HG03558 (cell line): ENCODE results near the gene FUBP3.

ENCODE experiments used
- ATAC-seq: cut with Tn5 transposase; IDR thresholded peaks from one replicate; pipeline ENCODE4 v1.9.1; 2021; ENCODE audit warnings: moderate number of reproducible peaks; ENCODE audit not compliant: unreplicated experiment; ENCODE audit errors: extremely low read depth

The FUBP3 gene

DNA sequence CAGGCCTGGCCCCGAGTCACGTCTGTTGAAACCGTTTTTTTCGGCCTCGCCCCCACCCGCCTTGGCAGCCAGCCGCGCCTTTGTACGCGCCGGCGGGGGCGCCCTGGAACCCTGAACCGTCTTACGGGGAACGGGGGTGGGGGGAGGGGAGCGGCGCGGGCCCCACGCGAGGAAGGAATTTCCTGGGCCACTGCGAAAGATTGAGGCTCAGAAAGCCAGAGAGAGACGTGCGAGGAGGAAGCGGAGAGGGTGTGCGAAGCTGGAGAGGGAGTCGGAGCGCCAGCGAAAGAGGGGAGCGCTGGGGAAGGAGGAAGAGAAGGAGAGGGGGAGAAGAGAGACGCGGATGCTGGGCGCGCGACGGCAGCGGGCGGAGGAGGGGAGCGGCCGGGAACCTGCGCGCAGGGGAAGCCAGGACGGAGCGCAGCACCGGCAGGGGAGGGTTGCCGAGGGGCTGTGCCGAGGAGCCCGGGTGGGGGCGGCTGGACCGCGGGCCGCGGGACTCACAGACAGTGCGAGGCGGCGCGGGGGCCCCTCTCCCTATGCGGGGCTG lies 80.4 kb downstream of the FUBP3 start:
- ATAC-seq = no peak

DNA sequence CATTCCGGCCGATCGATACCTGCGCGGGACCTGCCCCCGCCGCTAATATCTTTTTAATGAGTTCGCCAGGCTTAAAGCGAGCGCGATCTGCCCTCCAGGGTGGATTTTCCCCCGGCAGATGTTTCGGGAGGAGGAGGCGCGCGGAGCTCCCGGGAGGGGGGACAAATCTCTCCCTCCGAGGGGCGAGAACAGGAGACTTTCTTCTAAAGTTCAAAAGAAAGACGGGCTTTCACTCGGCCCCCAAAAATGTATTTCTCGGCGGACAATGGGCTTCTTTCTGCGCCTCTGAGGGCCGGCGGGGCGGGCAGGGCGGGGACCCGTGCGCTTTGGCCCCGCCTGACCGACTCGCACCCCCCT lies 80.9 kb downstream of the FUBP3 start:
- ATAC-seq = no peak

DNA sequence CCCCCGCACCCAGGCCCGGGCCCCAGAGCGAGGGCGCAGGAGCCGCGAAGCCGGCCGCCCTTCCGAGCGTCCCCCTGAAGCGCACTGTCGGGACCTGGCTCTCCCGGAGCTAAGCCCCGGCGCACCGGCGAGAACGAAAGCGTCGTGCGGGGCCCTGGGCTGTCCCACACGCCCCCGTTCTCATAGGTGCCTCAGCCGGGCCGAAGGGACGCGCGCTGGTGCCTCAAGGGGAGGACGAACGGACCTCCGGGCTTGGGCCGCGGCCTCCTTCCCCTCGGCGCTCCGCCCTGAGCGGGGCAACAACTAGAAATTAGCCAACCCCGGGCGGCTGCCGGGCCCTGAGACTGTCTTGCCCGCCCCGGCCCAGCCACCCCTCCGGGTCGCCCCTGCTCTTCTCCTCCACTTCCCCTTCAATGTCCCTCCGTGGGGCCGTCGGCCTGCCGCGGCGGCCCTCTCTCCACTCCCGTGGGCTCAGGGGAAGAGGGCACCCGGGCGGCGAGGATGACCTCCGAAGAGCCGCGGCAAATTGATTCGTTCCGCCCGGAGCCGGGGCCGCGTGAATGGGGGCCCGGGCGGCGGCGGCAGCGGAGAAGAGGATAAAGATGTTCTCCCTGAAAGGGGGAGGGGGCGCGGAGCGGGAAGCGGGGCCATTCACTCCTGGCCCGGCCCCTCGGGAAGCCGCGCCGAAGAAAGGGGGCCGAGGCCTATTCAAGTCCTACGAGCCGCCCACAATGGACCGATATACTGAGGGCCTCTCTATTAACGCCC lies 81.5 kb downstream of the FUBP3 start:
- no peak for ATAC-seq

GRCh38 chr9:130661451-130662098 lies 82.2 kb downstream of the FUBP3 start:
- ATAC-seq = no peak

DNA sequence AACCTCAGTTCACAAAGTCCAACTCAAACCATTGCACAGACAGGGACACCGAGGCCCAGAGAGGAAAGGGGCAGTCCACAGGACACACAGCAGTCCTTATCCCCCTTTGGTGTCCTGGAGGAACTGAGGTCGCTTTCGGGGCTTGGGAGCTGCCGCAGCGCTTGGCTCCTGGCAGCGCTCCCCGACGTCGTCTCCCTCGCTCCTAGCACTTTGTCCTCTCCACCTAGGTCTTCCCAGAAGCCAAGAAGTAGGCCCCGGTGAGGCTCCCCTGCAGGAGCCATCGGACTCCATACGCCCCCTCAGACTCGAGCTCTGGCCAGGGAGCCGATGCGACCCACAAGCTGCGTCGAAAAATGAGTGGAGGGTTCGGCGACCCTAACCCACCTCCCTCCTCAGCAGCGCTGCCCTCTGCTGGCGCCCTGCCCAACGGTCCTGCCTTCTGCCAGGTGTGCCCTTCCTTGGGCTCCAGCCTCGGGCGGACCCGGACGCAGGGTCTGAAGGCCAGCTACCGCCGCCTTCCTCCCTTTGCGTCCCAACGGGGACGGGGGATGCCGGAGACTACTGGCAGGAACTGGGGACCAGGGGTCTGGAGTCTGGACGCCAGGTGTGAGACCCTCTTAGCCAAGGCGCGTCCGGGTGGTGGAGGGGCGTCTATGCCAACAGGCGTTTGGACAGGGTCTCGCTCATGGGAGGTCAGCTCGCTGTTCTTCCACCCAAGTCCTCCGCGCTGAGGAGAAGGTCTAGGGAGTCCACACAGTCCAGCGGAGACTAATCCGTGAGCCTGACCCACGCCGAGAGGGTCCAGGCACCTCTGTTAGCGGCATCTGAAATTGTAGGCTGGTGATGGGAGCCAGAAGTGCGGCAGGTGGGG lies 83.0 kb downstream of the FUBP3 start:
- ATAC-seq = no peak

- ATAC-seq = no peak
Observed at GRCh38 chr9:130662970-130663257, 83.5 kb downstream of the FUBP3 start.

DNA sequence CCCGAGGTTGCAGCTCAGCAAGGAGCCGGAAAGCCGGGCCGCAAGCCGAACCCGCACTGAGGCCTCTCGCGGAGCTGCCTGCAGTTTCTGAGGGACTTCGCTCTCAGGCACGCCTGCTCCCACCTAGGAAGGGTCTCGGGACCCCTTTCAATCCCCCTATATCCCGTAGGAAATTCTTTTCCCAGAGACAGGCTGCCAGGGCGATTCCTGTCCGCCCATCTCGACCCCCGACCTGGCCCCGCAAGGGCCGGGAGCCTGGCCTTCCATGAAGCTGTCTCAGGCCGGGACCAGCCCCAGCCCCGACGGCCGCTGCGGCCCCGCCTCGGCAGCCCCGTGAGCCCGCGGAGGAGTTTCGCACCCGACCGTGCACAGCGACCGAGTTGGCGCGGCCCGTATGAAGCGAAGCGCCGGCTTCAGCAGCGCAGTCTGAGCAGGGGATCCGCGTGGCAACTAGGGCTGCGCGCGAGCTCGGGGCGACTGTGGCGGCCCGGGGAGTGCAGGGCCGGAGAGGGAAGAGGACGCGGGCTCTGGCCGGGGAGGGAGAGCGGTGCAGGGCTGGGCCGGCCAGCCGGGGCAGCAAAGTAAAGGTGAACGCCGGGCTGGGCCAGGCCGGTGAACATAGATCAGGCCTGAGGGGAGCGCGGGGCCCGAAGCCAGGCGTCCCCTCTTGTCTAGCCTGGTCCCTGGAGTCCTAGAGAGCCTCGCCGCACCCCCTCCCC lies 84.0 kb downstream of the FUBP3 start:
- no peak for ATAC-seq

GRCh38 chr9:130663977-130664250 lies 84.5 kb downstream of the FUBP3 start:
- no peak for ATAC-seq

- no peak for ATAC-seq
Observed at GRCh38 chr9:130664251-130665028, 85.1 kb downstream of the FUBP3 start, which contains the start of gene PRDM12. Gene PRDM12, plus strand, starts transcription at chr9:130664594. Its CDS starts 60 bp downstream, at chr9:130664654.

DNA sequence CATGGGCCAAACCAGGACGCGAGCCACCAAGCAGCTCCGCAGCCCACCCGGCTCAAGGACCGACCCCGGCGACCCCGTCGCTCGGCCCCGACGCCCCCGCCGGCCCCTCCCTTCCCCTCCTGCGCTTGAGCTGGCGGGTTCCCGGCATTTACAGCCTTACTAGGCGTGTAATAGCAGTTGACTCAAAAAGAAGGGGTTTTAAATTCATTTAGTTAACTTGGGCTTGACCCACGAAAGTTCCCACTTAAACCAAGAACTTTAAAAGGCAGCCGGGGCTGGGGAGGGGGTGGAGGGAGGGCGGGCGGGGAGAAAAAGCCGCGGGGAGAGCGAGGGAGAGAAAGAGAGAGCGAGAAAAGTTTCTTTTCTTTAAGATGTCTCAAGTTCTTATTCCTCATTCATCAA lies 85.7 kb downstream of the FUBP3 start:
- no peak for ATAC-seq

DNA sequence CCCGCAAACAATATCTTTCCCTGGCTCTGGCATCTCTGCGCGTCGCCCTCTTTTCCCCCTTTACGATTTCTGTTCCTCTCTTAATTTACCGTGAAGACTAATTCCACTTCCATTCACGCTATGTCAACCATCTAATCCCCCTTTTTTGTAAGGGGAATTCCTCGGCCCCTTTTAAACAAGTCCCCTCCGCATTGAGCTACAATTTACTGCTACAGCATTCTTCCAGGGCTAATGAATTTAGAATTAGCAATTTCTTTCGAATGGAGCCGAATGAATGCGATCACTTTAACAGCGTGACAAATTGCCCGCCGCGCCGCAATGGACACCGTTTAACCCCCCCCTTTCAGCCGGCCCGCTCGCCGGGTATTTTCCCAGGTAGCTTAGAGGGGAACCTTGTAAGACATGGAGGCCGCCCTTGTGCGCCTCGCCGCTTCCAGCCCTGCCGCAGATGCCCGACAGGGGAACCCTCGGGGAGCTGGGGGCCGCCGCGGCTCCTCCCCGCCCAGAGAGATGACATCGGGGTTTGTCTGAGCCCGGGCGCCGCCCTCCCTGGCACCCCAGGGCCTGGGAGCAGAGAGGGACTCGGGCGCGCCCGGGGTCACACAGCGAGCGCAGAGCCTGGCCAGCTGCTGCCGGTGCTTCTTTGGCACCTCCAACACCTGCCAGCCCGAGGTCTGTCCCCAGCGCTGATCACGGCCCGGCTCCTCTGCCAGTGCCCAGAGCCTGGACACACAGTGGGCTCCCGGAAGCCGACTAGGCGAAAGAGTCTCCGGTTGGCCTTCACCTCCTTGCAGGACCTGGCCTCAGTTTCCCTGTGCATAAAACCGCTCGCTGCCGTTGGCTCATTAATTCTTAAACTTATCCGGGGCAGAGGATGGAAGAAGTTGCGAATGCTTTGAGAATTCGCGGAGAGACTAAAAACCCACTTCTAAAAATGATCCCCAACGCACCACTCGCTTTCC lies 86.3 kb downstream of the FUBP3 start:
- ATAC-seq = no peak

GRCh38 chr9:130666393-130667119 lies 87.2 kb downstream of the FUBP3 start:
- ATAC-seq = no peak

GRCh38 chr9:130667120-130667435 lies 87.7 kb downstream of the FUBP3 start:
- ATAC-seq = no peak

DNA sequence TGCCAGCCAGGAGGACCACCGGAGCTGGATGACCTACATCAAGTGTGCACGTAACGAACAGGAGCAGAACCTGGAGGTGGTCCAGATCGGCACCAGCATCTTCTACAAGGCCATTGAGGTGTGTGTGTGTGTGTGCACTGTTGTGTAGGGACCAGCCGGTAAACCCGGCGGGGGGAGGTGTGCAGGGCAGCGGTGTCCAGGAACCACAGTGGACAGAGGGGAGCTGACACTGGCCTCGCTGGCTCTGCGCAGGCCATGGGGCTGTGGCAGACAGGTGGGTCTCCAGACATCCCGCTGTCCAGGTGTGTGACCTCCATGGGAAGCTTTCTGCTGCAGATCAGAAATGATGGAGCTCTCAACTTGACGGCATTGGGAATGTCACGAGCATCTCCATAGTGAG lies 88.8 kb downstream of the FUBP3 start:
- ATAC-seq = no peak

DNA sequence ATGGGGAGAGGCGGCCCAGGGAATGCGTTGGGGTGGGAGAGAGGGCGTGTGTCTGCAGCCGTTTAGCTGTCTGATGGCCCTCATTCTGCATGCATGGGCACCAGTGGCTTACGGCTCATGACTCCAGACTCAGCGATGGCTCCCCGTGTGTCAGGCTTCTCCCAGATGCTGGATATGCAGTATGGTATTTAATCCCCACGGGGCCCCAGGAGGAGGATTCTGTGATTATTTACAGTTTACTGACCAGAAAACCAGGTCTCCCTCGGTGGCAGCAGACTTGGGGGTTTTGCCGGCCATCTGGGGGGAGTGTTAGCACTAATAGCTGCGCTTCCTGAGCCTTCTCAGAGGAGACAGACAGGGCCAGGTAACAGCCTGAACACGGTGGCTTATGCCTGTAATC lies 89.3 kb downstream of the FUBP3 start:
- ATAC-seq = no peak

DNA sequence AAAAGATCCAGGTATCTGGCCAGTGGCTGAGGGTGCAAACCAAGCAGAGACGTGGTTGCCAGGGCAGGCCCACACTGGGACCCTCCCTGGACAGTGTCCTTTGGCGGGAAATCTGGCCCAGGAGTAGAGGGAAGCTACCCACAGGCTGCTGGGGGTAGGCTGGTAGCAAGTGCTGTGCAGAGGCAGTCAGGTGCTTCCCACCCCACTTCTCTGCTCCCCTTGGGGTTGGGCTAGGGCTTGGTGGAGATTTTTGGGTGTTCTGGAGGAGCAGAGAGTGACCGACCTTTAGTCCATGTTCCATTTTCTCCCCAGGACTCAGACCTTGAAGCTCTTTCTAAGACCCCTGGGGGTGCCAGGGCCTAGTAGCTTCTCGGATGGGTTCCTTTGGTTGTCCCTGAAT lies 90.6 kb downstream of the FUBP3 start:
- ATAC-seq = no peak

GRCh38 chr9:130670644-130671043 lies 91.3 kb downstream of the FUBP3 start:
- ATAC-seq = no peak

DNA sequence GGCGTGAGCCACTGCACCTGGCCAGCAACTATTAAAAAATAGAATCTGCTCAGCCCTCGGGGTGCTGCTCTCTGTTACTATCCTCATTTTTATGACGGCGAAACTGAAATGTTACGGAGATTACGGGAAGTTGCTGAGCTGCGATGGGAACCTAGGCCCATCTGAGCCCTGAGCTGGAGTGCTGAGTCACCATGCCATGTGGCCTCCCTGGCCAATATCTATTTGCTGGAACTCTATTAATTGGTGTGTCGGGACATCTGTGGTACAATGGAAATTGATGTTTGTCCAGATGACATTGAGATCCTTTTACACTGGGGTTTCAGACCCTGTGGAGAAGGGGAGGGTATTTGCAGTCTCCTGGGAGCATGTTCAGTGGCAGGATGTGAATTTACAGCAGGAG lies 93.1 kb downstream of the FUBP3 start:
- ATAC-seq = no peak
